ENCODE measurements around the gene TTC4.

DNA sequence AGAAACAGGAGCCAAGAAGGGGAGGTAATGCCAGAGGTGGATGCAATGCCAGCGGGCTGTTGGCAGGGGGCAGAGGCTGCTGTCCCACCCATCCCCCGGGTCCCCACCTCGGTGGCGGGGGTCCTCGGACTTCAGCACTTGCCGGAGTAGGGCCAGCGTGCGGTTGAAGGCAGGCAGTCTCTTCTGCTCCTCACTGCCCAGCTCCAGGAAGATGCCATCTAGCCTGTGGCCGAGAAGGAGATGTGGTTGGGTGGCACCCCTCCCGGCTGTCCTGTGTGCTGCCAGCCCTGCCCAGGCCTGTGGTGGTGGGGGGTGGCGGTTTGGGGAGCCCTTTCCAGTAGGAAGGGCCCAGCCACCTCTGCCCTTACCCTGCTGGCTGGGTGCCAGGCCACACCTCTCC lies 71.9 kb downstream of the TTC4 start:
- TF ChIP-seq, protein P1, sequence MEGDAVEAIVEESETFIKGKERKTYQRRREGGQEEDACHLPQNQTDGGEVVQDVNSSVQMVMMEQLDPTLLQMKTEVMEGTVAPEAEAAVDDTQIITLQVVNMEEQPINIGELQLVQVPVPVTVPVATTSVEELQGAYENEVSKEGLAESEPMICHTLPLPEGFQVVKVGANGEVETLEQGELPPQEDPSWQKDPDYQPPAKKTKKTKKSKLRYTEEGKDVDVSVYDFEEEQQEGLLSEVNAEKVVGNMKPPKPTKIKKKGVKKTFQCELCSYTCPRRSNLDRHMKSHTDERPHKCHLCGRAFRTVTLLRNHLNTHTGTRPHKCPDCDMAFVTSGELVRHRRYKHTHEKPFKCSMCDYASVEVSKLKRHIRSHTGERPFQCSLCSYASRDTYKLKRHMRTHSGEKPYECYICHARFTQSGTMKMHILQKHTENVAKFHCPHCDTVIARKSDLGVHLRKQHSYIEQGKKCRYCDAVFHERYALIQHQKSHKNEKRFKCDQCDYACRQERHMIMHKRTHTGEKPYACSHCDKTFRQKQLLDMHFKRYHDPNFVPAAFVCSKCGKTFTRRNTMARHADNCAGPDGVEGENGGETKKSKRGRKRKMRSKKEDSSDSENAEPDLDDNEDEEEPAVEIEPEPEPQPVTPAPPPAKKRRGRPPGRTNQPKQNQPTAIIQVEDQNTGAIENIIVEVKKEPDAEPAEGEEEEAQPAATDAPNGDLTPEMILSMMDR (IDR thresholded peaks at IDR 0.05), result no peak
- no peak for TF ChIP-seq POLR2A (IDR thresholded peaks at IDR 0.05)
- TF ChIP-seq POLR2AphosphoS5 (IDR thresholded peaks at IDR 0.05), result no peak
- no peak for TF ChIP-seq EP300 (IDR thresholded peaks at IDR 0.05)

Data from suprapubic skin (tissue), 4 donors.